Fibroblast of pulmonary artery (primary cell): ENCODE measurements around the gene ANGPTL7.

Source experiments
- DNase-seq: peaks from one replicate; pipeline ENCODE4 v3.0.0-alpha.2; 2010; ENCODE audit warnings: low read depth
- H3K4me3 ChIP-seq: replicated peaks from 2 replicates; pipeline ENCODE4 v1.5.1; 2011; ENCODE audit warnings: low read depth, mild to moderate bottlenecking, control low read depth, low read length, moderate library complexity
- TF ChIP-seq, protein P1 (sequence below): IDR thresholded peaks from 2 replicates; pipeline ENCODE4 v1.5.1; 2011; ENCODE audit warnings: mild to moderate bottlenecking, control low read depth, low read length, inconsistent platforms; ENCODE audit errors: missing control alignments

ANGPTL7 gene

GRCh38 chr1:11188381-11188780 is 774 bp upstream of the ANGPTL7 start:
- peak; percentile 22 for DNase-seq
- TF ChIP-seq, protein P1, sequence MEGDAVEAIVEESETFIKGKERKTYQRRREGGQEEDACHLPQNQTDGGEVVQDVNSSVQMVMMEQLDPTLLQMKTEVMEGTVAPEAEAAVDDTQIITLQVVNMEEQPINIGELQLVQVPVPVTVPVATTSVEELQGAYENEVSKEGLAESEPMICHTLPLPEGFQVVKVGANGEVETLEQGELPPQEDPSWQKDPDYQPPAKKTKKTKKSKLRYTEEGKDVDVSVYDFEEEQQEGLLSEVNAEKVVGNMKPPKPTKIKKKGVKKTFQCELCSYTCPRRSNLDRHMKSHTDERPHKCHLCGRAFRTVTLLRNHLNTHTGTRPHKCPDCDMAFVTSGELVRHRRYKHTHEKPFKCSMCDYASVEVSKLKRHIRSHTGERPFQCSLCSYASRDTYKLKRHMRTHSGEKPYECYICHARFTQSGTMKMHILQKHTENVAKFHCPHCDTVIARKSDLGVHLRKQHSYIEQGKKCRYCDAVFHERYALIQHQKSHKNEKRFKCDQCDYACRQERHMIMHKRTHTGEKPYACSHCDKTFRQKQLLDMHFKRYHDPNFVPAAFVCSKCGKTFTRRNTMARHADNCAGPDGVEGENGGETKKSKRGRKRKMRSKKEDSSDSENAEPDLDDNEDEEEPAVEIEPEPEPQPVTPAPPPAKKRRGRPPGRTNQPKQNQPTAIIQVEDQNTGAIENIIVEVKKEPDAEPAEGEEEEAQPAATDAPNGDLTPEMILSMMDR: no peak
- H3K4me3 ChIP-seq: no peak overlapping the region

DNA sequence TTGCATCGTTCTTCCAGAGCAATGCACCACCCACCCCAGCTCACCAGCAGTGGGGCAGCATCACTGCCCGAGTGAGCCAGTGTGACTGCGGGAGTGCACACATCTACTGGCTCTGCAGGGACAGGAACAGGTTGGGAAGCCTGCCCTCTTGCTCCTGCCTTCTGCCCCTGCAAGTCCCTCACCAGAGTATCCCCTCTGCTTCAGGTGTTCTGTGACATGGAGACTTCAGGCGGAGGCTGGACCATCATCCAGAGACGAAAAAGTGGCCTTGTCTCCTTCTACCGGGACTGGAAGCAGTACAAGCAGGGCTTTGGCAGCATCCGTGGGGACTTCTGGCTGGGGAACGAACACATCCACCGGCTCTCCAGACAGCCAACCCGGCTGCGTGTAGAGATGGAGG is 4.2 kb downstream of the ANGPTL7 start:
- no peak overlapping the region for H3K4me3 ChIP-seq
- TF ChIP-seq, protein P1: no peak
- no peak for DNase-seq

DNA sequence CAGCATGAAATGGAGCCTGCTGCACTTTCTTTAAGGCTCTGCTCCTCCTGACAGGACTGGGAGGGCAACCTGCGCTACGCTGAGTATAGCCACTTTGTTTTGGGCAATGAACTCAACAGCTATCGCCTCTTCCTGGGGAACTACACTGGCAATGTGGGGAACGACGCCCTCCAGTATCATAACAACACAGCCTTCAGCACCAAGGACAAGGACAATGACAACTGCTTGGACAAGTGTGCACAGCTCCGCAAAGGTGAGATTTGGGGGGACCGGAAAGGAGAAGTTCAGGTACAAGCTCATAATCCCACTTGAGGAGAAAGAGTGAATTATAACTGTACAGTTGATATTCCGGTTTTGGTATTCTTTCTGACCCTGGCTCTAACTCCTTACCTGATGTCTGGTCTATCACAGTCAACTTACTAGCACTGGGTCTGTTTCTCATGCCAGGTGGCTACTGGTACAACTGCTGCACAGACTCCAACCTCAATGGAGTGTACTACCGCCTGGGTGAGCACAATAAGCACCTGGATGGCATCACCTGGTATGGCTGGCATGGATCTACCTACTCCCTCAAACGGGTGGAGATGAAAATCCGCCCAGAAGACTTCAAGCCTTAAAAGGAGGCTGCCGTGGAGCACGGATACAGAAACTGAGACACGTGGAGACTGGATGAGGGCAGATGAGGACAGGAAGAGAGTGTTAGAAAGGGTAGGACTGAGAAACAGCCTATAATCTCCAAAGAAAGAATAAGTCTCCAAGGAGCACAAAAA is 5.4 kb downstream of the ANGPTL7 start:
- no peak overlapping the region for H3K4me3 ChIP-seq
- DNase-seq: no peak
- TF ChIP-seq, protein P1: no peak

GRCh38 chr1:11196945-11197344 is 7.8 kb downstream of the ANGPTL7 start:
- no peak for DNase-seq
- TF ChIP-seq, protein P1: no peak
- H3K4me3 ChIP-seq: no peak overlapping the region

GRCh38 chr1:11197359-11197758 is 8.2 kb downstream of the ANGPTL7 start:
- no peak overlapping the region for H3K4me3 ChIP-seq
- TF ChIP-seq, protein P1: no peak
- DNase-seq: no peak

DNA sequence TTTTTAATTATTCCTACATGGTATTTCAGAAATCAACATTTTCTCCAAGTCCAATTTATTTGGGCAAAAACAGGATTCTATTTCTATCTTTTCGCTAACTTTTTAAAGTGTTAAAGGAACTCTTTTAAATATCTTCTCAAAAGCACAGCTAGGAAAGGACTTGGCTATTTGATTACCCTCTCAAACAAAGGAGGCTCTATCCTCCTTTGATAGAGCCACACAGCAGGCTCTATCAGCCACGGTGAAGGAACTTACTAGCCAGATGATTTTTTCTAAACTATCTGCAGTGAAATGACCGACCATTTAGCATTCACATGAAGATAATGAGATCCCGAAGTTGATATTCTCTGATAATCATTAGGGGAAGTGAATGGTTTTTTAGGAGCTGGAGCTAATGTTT is 9.1 kb downstream of the ANGPTL7 start:
- TF ChIP-seq, protein P1: no peak
- DNase-seq: no peak
- no peak overlapping the region for H3K4me3 ChIP-seq
